GM23248 (cell line): Measurements from ENCODE around the gene NHSL2.

Experiments used
- EZH2 ChIP-seq: fragments of 200-600 bp; sonication (generic); IDR thresholded peaks from 2 replicates; pipeline ENCODE4 v1.6.1; 2018; ENCODE audit warnings: antibody characterized with exemption, mild to moderate bottlenecking; ENCODE audit not compliant: insufficient read depth, poor library complexity, severe bottlenecking
- EZH2phosphoT487 ChIP-seq: fragments of 200-600 bp; sonication (generic); IDR thresholded peaks from 2 replicates; pipeline ENCODE4 v1.6.1; 2018; ENCODE audit warnings: antibody characterized with exemption, moderate library complexity, mild to moderate bottlenecking, low read depth; ENCODE audit not compliant: insufficient read depth

GRCh38 chrX:71867680-71868079 is 43.0 kb upstream of the NHSL2 start:
- TF ChIP-seq EZH2 = no peak
- TF ChIP-seq EZH2phosphoT487 = no peak
